HL-60/S4 (cell line): ENCODE results near the gene LNX1.
"Not testable (repeated sequence)": the region's sequence is repeated elsewhere in the genome, so short reads cannot be mapped to it uniquely, and the experiment has no call there.

ENCODE experiments used
- in situ Hi-C: fragments of 300-500 bp; cut with MboI; formaldehyde crosslinking; loops from 2 replicates; pipeline ENCODE4 v1.14.3; 2022; ENCODE audit warnings: low sequenced_read_pairs

LNX1 gene

DNA sequence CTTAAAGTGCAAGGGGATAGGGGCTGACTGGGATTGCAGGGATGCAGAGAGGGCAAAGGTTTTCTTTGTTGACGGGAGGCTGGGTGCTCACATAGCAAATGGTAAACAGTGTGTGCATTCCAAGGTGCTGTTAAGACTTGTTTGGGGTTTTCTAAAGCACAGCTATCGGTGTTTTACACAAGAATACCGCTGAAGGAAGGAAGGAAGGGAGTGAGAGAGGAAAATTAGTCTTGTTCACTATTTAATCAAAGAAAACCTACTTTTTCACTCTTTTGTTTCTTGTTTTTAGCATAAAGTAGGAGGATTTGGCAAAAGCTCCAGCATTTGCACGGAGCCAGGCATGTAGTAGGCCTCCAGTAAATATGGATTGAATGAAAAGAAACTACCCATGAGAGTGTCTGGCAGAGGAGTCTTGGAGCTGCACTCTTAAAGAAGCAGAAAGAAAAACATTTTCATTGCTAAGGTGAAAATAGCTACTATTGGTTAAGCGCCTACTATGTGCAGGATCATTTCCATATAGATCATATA is 114.2 kb downstream of the LNX1 start:
- in situ Hi-C loops, result no loop called here

DNA sequence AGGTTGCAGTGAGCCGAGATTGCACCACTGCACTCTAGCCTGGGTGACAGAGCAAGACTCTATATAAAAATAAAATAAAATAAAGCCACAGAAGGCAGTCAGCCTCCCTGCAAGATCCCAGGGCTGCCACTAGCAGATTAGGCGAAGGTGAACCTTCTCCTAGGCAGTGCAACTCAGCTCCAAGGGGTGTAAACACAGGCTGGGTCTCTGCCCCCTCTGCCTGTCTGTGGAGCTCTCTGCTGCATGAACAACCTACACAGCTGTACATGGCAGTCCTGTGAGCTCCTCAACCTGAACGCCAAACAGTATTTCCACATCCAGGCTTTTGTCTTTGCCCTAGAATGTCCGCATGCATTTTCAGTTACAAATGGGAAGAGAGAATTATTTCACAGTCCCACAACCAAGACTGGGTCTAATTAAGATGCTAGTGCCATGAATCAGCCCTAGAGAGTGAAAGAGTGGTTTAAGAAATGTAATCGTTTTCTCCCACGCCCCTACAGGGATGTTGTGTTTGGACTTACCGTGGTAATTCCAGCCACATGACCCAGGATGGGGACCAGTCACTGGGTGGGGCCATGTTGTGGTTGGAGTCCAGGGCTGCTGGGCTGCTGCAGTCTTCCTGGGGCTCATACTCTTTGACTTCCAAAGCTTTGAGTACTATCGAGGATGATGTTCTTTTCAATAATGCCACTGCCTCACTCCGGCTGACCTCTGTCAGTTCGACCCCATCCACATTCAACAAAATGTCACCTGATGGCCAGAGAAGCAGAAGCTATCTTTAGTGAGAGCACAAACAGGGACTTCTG is 114.9 kb downstream of the LNX1 start:
- in situ Hi-C loops, result no loop called here

DNA sequence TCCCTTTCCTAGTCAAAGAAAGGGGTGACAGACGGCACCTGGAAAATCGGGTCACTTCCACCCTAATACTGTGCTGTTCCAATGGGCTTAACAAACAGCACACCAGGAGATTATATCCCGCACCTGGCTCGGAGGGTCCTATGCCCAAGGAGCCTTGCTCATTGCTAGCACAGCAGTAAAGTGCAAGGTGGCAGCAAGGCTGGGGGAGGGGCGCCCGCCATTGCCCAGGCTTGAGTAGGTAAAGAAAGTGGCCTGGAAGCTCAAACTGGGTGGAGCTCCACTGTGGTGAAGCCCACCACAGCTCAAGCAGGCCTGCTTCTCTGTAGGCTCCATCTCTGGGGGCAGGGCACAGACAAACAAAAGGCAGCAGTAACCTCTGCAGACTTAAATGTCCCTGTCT is 124.7 kb downstream of the LNX1 start:
- in situ Hi-C loops, result not testable (repeated sequence)

DNA sequence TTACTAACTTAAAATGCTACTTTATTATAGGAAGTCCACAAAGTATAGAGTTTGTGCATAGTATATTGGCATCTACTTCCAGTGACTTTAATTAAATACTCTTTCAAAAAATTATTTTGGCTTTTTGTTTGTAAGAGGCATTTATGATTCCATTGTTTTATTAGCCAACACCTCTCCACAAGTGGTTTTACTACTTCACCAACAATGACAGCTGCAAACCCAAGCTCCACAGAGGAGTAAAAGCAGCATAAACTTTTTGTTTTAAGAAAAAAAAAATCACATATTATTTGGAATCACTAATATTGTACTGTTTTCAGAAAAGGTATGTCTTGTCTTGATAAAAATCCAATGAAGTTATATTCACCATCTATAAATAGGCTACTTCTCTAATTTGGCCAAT is 125.4 kb downstream of the LNX1 start:
- in situ Hi-C loops, result no loop called here

DNA sequence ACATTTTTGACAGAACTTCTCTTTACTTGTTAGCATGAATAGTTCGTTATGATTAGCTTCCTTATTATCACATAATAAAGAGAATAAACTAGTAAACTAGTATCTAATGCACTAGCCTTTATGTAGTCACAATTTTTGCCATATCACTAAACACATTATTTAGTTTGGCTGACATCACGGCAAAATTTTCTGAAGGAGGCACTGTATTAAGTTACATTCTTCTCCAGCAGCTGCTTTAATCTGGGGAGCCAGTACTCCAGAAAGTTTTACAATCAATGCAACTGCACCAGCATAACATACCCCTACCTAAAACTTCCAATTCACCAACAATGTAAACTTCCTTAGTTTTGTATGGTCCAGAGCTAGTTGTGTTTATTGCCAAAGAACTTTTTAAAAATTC is 126.0 kb downstream of the LNX1 start:
- in situ Hi-C loops, result no loop called here

DNA sequence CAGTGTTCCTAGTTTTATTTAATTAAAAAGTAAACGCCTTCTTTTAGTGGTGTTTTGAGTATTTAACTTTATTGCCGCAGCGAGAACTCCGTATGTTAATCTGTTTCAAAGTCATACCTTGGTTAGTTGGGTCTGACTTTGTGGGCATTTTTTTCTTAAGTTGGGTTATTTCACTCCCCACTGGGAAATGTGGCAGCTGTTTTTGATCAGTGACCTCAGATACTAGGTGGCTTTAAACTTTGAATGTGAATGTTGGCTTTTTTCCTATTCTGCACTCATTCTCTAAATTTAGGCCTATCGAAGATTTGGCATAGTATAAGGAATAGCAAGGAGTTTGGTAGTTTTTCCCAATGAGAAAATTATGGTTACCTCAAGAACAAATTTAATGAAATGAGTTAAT is 127.9 kb downstream of the LNX1 start:
- in situ Hi-C loops, result no loop called here

DNA sequence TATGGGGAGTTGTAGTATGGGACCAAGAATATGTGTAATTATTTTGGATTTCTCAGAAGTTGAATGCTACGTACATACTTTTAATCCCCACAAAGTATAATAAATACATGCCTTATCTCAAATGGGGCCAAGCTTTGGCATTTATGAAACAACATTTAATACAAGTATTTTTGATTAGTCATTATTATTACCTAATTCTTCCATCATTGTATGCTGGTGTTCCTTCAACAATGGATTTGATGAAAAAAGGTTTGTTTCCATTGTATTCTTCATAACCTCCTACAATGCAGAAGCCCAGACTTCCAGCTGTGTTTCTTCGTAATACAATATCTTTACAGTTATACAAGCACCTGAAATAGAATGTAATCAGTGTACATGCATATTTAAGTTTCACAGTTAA is 130.0 kb downstream of the LNX1 start:
- in situ Hi-C loops, result no loop called here

DNA sequence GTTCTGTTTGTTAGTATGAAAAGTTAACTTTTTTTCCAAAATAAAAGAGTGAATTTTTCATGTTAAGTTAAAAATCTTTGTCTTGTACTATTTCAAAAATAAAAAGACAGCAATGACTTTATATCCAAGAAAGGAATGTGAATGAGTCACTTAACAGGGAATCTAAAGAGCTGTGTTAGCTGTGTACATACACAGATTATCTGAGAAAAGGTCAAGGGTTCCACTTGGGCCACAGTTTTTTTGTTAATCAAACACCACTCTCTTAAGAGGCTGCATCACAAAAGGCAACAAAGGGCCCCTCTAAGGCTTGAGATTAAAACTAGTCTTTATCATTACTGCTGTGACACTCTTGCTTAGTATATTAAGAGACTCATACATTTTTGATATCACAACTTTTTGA is 131.7 kb downstream of the LNX1 start:
- in situ Hi-C loops, result no loop called here

DNA sequence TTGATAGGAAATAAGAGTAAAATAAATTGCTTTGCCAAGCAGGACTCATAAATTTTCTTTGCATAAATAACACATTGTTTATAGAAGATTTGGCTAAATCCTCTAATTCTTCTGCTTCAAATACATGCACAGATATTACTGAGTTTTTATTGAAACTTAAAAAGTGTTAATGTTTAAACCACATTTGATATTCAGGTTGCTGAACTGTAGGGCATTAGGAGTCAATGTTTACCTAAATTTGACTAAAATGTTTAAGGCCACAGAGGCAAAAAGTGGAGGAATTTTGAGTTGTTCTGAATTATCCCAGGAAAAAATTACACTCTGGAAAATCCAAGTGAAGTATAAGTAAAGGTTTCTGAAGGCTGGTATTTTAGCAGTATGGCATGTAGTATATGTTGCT is 135.1 kb downstream of the LNX1 start:
- in situ Hi-C loops, result no loop called here

DNA sequence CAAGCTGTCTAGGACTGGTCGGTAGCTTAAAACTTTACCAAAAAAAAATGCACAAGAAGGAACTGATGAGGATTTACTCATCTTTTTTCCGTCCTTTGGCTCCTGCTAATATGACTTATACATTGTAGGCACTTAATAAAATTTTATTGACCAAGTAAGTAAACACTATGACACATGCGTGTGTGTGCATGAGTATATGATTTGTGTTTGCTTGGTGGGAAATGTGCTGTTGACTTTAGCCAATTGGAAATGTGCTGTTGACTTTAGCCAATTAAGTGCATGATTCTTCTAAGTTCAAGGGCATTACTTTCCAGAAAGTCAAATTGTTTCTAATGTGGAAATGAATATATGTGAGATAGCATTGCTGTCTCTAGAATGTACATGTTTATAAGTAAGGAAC is 135.5 kb downstream of the LNX1 start:
- in situ Hi-C loops, result no loop called here

DNA sequence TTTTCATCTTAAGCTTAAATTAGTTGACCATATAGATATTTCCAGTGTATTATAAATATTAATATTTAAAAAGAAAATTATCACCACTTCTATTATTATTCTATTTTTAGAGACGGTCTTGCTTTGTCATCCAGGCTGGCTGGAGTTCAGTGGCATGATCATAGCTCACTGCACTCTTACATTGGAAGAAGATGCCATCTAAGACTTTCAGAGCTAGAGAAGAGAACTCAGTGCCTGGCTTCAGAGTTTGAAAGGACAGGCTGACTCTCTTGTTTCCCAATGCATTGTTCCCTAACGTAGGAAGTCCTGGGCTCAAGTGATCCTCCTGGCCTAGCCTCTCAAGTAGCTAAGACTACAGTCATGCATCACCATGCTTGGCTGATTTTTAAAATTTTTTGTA is 137.9 kb downstream of the LNX1 start:
- in situ Hi-C loops, result no loop called here

DNA sequence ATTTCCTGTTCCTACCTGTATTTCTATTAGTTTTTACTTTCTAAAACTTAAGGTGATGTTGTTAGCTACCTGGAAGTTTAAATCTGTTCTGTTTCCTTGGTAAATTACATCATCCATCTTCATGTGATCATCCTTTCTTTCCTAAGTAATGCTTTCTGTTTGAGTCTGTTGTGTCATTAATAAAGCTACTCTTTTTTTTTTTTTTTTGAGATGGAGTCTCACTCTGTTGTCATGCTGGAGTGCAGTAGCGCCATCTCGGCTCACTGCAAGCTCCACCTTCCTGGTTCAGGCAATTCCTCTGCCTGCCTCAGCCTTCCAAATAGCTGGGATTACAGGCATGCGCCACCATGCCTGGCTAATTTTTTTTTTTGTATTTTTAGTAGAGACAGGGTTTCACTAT is 140.5 kb downstream of the LNX1 start:
- in situ Hi-C loops, result no loop called here

DNA sequence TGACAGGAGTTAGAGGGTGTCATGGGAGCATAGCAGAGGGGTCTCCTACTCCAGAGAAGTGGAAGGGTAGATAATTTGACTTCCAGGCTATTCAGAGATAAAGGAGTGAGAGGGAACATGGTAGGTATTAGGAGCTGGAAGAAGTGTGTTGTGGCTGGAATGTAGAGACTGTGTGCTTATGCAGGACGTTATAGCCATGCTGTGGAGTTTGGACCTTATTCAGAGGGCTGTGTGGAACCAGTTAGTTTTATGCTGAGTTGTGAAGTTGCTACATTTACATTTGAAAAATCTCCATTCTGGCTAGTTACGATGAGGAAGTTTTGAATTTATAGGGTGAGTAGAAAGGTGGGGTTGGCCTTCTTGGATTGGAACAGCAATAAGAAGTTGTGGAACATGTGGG is 146.3 kb downstream of the LNX1 start:
- in situ Hi-C loops, result no loop called here

DNA sequence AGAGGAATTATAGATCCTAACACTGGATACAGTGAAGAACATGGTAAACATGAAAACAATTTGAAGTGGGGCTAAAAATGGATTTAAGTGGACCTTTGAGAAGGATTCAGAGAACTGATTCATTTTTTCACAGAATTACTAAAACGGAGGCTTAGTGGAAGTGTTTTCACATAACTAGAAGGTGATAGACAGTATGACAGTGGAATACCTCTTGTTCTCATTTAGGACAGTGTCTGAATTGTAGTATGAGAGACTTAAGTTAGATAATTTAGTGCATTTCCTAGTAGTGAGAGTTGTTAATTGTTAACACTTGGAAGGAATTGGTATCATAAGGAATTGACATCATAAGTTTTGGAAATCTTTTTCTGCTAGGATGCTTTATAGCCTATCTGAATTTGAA is 149.7 kb downstream of the LNX1 start:
- in situ Hi-C loops, result no loop called here

DNA sequence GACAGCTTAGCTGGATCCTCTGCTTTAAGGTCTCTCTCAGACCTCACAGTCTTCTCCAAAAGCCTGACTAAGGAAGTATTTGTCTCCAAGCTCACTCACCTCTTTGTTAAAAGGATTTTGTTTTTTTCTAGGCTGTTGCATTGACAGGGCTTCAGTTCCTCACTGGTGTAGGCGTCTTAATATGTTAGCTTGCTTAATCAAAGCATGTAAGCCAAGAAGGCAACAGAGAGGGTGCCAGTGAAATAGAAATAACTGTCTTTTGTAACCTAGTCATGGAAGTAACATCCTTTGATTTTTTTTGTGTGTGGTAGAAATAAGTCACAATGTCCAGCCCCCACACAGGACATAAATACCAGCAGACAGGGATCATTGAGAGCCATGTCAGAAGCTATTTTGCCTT is 155.0 kb downstream of the LNX1 start:
- in situ Hi-C loops, result no loop called here

DNA sequence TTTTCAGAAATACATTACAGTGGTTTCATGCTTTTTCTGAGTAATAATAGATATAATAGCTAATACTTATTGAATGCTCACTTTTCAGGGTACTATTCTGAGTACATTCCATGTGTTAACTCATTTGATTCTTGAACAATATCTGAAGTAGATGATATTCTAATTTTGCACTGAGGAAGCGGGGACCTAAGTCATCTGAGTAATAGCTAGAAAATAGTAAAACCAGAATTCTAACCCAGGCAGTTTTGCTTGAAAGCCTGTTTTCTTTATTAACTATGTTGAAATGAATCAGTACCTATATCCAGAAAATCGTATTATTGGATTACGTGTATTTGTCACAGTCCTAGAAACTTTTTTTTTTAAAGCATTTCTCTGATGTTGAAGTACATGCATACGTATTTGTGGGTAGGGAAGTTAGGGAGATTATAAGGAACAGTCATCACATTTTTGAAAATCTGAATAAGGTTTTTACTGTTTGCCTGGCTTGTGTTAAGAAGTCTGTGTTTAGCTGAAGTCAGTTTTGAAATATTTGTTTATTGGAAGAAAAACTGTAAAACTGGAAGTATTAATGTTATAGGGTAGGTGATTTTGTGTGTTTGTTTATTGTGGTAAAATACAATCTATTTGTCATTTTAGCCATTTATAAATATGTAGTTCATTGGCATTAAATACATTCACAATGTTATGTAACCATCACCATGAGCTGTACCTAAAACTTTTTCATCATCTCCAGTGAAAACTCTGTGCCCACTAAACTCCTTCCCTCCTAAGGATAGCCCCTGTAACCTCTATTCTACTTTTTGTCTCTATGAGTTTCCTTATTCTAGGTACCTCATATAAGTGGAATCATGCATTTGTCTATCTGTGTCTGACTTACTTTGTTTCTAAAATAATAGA is 158.5 kb downstream of the LNX1 start:
- in situ Hi-C loops, result no loop called here

DNA sequence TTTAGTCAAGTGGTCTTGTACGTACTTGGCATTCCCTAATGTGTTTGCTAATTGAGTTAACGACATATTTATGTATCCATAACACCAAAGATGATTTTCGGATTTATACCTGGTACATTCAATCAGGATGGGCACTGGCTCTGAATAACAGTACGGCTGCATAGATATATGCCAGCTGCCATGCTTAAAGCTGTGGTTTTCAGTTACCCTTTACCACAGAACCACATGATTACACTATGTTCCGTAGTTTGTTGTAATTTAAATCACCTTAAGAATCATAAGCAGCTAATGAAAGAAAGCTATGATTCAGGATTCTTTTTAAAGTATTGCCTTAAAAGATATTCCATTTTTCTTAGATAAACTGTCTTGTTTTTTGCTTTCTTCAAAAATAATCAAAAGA is 160.2 kb downstream of the LNX1 start:
- in situ Hi-C loops, result no loop called here

DNA sequence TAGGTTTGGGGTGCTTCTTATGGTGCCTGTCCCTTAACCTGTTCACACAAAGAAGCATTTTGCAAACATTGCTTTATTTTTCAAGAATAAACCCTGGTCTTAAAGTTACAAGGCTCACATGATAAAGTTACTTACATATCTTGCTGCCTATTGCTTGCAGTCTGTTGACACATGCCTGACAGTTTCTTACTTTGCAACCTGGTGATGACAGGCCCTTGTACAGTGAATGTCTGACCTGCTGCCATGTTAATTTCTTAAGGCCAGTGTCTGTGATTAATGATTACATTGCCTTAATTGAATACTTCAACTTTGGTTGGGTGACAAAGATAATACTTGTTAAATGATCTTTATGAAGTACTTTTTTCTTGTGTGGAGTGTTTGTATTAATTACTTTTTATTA is 163.9 kb downstream of the LNX1 start:
- in situ Hi-C loops, result no loop called here

DNA sequence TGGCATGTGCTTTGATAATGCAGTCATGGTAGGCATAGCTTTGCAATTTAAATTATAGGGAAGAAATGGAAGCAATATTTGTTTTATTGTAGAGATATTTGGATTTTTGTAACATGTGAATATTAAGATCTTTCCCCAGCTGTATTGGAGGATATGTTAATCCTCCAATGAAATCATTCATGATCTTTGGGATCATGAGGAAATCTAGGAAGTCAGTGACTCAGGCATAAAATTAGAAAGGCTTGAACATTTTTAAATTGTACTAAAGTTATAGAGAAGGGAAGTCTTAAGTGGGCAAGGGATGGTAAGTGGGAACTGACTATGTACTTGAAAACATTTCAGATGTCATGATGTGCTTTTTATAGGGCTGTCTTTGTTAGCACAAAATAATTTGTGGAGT is 167.0 kb downstream of the LNX1 start:
- in situ Hi-C loops, result no loop called here

DNA sequence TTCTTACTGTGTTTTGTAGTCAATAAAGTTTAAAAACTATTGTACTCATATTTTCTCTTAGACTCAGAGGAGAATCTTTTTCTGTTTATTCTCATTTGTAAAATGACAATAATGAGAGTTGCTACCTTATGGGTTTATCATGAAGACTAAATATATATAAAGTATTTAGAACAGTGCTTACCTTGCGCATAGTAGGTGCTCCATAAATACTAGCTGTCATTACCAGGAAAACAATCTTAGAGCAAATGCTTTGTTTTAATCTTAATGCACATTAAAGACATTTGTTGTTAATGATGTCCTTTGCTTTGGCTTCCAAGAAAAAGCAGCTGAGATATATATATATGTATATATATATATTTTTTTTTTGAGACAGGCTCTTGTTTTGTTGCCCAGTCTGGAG is 168.9 kb downstream of the LNX1 start:
- in situ Hi-C loops, result no loop called here

DNA sequence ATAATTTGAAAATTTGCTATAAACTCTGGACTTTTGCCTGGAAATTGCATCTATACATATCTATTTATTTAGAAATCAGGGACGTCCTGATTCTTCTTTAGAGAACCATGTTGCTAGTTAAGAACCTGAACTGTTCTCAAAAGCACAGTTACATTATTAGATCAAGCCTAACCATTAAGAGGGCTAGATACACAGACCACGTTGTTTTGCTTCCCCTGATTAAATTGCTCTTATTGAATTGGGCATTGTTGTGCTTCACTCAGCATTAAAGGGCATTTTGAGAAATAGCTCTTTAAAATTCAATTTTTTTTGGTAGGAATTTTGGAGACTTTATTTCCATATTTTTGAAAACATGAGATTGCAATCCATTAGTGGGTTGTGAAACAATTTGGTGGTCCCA is 169.5 kb downstream of the LNX1 start:
- in situ Hi-C loops, result no loop called here

DNA sequence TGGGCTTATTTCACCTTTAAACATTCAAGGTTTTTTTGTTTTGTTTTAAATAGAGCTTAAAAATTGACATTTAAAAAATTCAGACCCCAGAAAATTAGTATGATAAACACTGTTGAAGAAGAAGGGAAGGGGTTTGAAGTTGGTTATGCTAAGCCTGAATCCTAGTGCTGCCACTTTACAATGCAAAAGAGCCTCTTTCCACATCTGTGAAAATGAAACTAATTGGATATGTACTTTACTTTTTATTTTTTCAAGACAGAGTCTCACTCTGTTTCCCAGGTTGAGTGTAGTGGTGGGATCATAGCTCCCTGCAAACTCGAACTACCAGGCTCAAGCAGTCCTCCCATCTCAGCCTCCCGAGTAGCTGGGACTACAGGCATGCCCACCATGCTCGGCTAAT is 172.1 kb downstream of the LNX1 start:
- in situ Hi-C loops, result no loop called here
